AG09309 (cell line): ENCODE results near the gene CCDC127.
A peak's percentile ranks its signal among the peaks of the same experiment; 100 is the strongest.

Experiments
- DNase-seq: peaks from one replicate; pipeline ENCODE4 v3.0.0-alpha.2; 2010; ENCODE audit warnings: low read depth
- H3K4me3 ChIP-seq: 2 replicates; pipeline ENCODE4 v1.5.1; 2011; ENCODE audit warnings: mild to moderate bottlenecking, low read depth, low read length, moderate library complexity; ENCODE audit not compliant: control insufficient read depth
- CTCF ChIP-seq: IDR thresholded peaks from 2 replicates; pipeline ENCODE4 v1.5.1; 2011; ENCODE audit warnings: mild to moderate bottlenecking, low read depth, low read length, inconsistent platforms; ENCODE audit not compliant: insufficient read depth, control insufficient read depth; ENCODE audit errors: missing control alignments

Gene CCDC127

GRCh38 chr5:188488-189481 is 29.2 kb downstream of the CCDC127 start:
- TF ChIP-seq CTCF = peak; percentile 92
- H3K4me3 ChIP-seq = peak overlapping the region; percentile 24
- peak; percentile 45 for DNase-seq

DNA sequence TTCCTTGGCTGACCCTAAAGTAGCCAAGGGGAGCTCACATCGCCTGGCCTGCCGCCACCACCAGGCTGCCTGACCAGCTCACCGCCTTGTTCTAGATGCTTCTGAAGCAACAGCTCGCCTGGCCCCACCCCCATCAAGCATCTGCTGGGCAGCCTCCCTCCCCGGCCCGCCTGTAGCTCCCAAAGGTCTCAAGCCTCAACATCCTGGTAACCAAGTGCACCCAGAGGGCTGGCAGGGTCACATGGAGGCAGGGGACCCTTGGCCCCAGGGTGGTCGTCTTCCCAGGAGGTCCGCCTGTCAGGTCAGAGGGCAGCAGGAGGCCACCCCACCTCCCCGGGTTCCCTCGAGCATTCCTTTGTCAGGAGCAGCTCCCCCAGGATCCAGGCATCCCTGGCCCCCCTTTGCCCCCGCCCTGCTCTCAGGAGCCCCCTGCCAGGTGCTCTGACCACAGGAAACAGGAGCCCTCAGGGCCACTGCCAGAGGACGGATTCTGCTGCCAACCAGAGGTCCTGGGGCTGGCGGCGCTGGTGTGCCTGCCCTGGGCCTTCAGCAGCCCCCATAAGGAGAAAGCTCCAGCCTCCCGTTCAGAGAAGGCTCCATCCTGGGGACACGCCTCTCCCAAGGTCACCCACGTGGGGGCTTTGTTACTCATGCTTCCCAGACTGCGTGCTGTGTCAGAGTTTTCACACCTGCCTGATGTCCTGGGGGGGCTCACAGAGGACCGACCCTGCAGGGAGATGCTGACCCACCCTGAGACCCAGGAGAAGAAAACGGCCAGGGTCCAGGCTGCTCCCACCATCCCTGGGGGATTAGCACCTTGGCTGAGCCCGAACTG is 30.1 kb downstream of the CCDC127 start:
- no peak overlapping the region; the same call in 1 of the 2 replicates for H3K4me3 ChIP-seq
- no peak for DNase-seq

GRCh38 chr5:187042-187431 is 30.9 kb downstream of the CCDC127 start:
- DNase-seq = no peak
- no peak for TF ChIP-seq CTCF
- no peak overlapping the region for H3K4me3 ChIP-seq

More for the DNA sequence above, 30.1 kb downstream of the CCDC127 start:
- no peak for TF ChIP-seq CTCF

GRCh38 chr5:186091-187041 is 31.6 kb downstream of the CCDC127 start:
- TF ChIP-seq CTCF = no peak
- no peak overlapping the region for H3K4me3 ChIP-seq
- DNase-seq = no peak

GRCh38 chr5:185095-186070 is 32.6 kb downstream of the CCDC127 start:
- DNase-seq = no peak
- no peak overlapping the region for H3K4me3 ChIP-seq
- TF ChIP-seq CTCF = no peak
